K562 (cell line): ENCODE data around the gene UBE2J2. TPM values are rescaled to one million over a fixed set of nuclear protein-coding genes. Genes with fewer than 3 reads are reported as not detected.
A peak's percentile ranks its signal among the peaks of the same experiment; 100 is the strongest.

Experiments used
- ELF1 ChIP-seq: fragments of 200-800 bp; sonication (Bioruptor generic); IDR thresholded peaks from 2 replicates; pipeline ENCODE4 v1.6.1; 2016; ENCODE audit warnings: missing genetic modification characterization, missing compliant biosample characterization
- ELF2 ChIP-seq: fragments of 250-450 bp; sonication (Bioruptor Pico); IDR thresholded peaks from 2 replicates; pipeline ENCODE4 v1.5.0; 2021; ENCODE audit warnings: mild to moderate bottlenecking
- GABPA ChIP-seq: fragments of 200-800 bp; sonication (Bioruptor generic); conservative IDR thresholded peaks from 2 replicates; pipeline ENCODE4 v1.6.1; 2016; ENCODE audit warnings: low read depth, missing genetic modification characterization, missing compliant biosample characterization
- GATAD2B ChIP-seq: fragments of 450-650 bp; IDR thresholded peaks from 2 replicates; pipeline ENCODE4 v1.6.1; 2017; ENCODE audit warnings: mild to moderate bottlenecking, borderline replicate concordance
- GTF2B ChIP-seq: IDR thresholded peaks from 2 replicates; pipeline ENCODE4 v1.6.1; 2011; ENCODE audit not compliant: insufficient read length; ENCODE audit errors: extremely low read depth
- IRF9 ChIP-seq: fragments of 450-650 bp; IDR thresholded peaks from 2 replicates; pipeline ENCODE4 v1.6.1; 2016; ENCODE audit warnings: missing biosample characterization, missing genetic modification characterization
- L3MBTL2 ChIP-seq: fragments of 450-650 bp; IDR thresholded peaks from 2 replicates; pipeline ENCODE4 v1.6.1; 2016; ENCODE audit warnings: mild to moderate bottlenecking, moderate library complexity
- MAZ ChIP-seq, 2 experiments: fragments of 450-650 bp in 1 of 2; sonication (generic) in 1 of 2; formaldehyde crosslinking; IDR thresholded peaks in 1 of 2; conservative IDR thresholded peaks in 1 of 2; 2 replicates each; pipeline versions ENCODE4 v1.4.0 to v1.5.0; 2020; ENCODE audit warnings: mild to moderate bottlenecking in 1 of 2, missing genetic modification reagents in 1 of 2
- MCM5 ChIP-seq: fragments of 450-650 bp; IDR thresholded peaks from 2 replicates; pipeline ENCODE4 v1.6.1; 2016; ENCODE audit warnings: low read depth
- MLX ChIP-seq, 2 experiments: fragments of 450-650 bp in 1 of 2; sonication (generic) in 1 of 2; formaldehyde crosslinking; conservative IDR thresholded peaks; 2 replicates each; pipeline versions ENCODE4 v1.4.0 to v1.8.1; 2020 to 2022; ENCODE audit warnings: mild to moderate bottlenecking in 1 of 2, missing genetic modification reagents in 1 of 2
- NR3C1 ChIP-seq: sonication (generic); formaldehyde crosslinking; IDR thresholded peaks from 2 replicates; pipeline ENCODE4 v1.8.1; 2022; ENCODE audit warnings: missing genetic modification reagents
- POLR2AphosphoS2 ChIP-seq: IDR thresholded peaks from 2 replicates; pipeline ENCODE4 v1.6.1; 2012; ENCODE audit warnings: low read length, improper control_type of control experiment
- SPI1 ChIP-seq: IDR thresholded peaks from 2 replicates; pipeline ENCODE4 v1.6.1; 2011; ENCODE audit warnings: low read depth, low read length, control low read depth, borderline replicate concordance
- SRSF1 ChIP-seq: fragments of 200-400 bp; formaldehyde crosslinking; IDR thresholded peaks from 2 replicates; pipeline ENCODE4 v1.6.1; 2017; ENCODE audit warnings: mild to moderate bottlenecking, low read depth, low read length, moderate library complexity
- USF2 ChIP-seq: sonication (generic); formaldehyde crosslinking; IDR thresholded peaks from 2 replicates; pipeline ENCODE4 v1.5.0; 2020; ENCODE audit warnings: missing genetic modification reagents
- YY1 ChIP-seq, 3 experiments: IDR thresholded peaks; 2 replicates each; pipeline ENCODE4 v1.6.1; 2011; ENCODE audit warnings: low read length in 2 of 3, mild to moderate bottlenecking in 2 of 3, moderate library complexity in 2 of 3, borderline replicate concordance in 1 of 3, control low read depth in 1 of 3, low read depth in 1 of 3; ENCODE audit not compliant: insufficient read depth in 3 of 3, insufficient replicate concordance in 2 of 3, control insufficient read depth in 1 of 3, insufficient read length in 1 of 3; ENCODE audit errors: extremely low read depth in 1 of 3
- ZBTB5 ChIP-seq: fragments of 450-650 bp; IDR thresholded peaks from 2 replicates; pipeline ENCODE4 v1.6.1; 2017; ENCODE audit warnings: antibody characterized with exemption
- ZFX ChIP-seq: sonication (generic); formaldehyde crosslinking; IDR thresholded peaks from 2 replicates; pipeline ENCODE4 v1.8.0; 2022; ENCODE audit warnings: mild to moderate bottlenecking, missing genetic modification reagents, moderate library complexity
- ZNF324 ChIP-seq: fragments of 250-450 bp; sonication (Bioruptor Pico); IDR thresholded peaks from 2 replicates; pipeline ENCODE4 v1.4.0; 2020; ENCODE audit warnings: mild to moderate bottlenecking
- ZNF586 ChIP-seq: fragments of 450-650 bp; formaldehyde crosslinking; conservative IDR thresholded peaks from 2 replicates; pipeline ENCODE4 v1.4.0; 2020; ENCODE audit warnings: mild to moderate bottlenecking, moderate library complexity
- ZNF75A ChIP-seq: fragments of 450-650 bp; formaldehyde crosslinking; IDR thresholded peaks from 2 replicates; pipeline ENCODE4 v1.4.0; 2020; ENCODE audit warnings: mild to moderate bottlenecking
- ZNF830 ChIP-seq: fragments of 250-450 bp; sonication (Bioruptor Pico); IDR thresholded peaks from 2 replicates; pipeline ENCODE4 v1.5.0; 2021; ENCODE audit warnings: mild to moderate bottlenecking
- polyA plus RNA-seq, 8 experiments: library from polyadenylated mRNA; depleted of rRNA in 4 of 8; stranded (reverse) in 5 of 8; unstranded in 3 of 8; fragments of >200 nt; fragmentation: Nextera tagmentation in 2 of 8; fragmentation: Illumina TruSeq in 1 of 8; extraction: Ambion mirVana in 2 of 8; extraction: Trizol in 1 of 8; gene quantifications; 2 replicates each; pipeline versions ENCODE4 v1.2.1 to v1.2.3, GENCODE V29; 2011 to 2014; ENCODE audit warnings: inconsistent platforms in 1 of 8, missing spikeins in 1 of 8
- total RNA-seq, 7 experiments: library from RNA; depleted of rRNA in 6 of 7; stranded (reverse); fragments of >200 nt in 6 of 7; fragmentation: Illumina TruSeq in 2 of 7; extraction: Trizol in 2 of 7; gene quantifications; 2 replicates each; pipeline versions ENCODE4 v1.2.1 to v1.2.3, GENCODE V29; 2011 to 2021; ENCODE audit warnings: low replicate concordance in 1 of 7

The UBE2J2 gene
- total and polyA plus RNA-seq, 9 of the 15 experiments (the other 6 are each of a cell fraction or from before 2014, with no cell fraction given), result 0.93 to 112 (median 75.5) TPM

- TF ChIP-seq ELF1 (peak; percentile 72; the same call in 1 of the 2 replicates), ZNF830 (CRISPR knock-in tag) (no peak), MAZ (CRISPR knock-in tag; conservative IDR thresholded peaks at IDR 0.05 in 1 of 2, IDR thresholded peaks at IDR 0.05 in 1 of 2) (peak in 1 of 2 experiments; percentile 48; a peak in 1 of 4 replicates), USF2 (CRISPR knock-in tag) (peak; percentile 93), IRF9 (tag) (no peak), YY1 (IDR thresholded peaks at IDR 0.05; ENCODE audit: borderline replicate concordance in 1 of 3, control insufficient read depth in 1 of 3, extremely low read depth in 1 of 3, insufficient read depth in 3 of 3, insufficient read length in 1 of 3, insufficient replicate concordance in 2 of 3, low read depth in 1 of 3, low read length in 2 of 3) (no peak), ZFX (CRISPR knock-in tag) (peak; percentile 74), ZBTB5 (no peak), ELF2 (CRISPR knock-in tag) (0 out of 2 replicates have a peak, but pooled peaks have one; percentile 16), SRSF1 (no peak), GABPA (peak; percentile 40; the same call in 1 of the 2 replicates), ZNF586 (no peak), ZNF324 (CRISPR knock-in tag) (no peak), NR3C1 (CRISPR knock-in tag) (no peak), MLX (CRISPR knock-in tag; conservative IDR thresholded peaks at IDR 0.05) (no peak), L3MBTL2 (peak; percentile 98), SPI1 (no peak), ZNF75A (CRISPR knock-in tag) (no peak), GATAD2B (no peak), POLR2AphosphoS2 (no peak), GTF2B (no peak), MCM5 (no peak)
Measured at GRCh38 chr1:1304331-1305299, 31.0 kb upstream of the UBE2J2 start (continued).
